A549 treated with dexamethasone at 1 μM for 4 hours (cell line): ENCODE data around the gene TMOD2. TPM values are rescaled to one million over a fixed set of nuclear protein-coding genes. Genes with fewer than 3 reads are reported as not detected.

Experiments
- total RNA-seq: library from RNA; stranded (reverse); fragments of 200-300 nt; extraction: Qiagen RNA extraction; gene quantifications from 5 replicates; pipeline ENCODE4 v1.2.3, GENCODE V29; 2022

Gene TMOD2
- total RNA-seq = 1.4 to 2.1 TPM (median 1.9 TPM) in 5 replicates

GRCh38 chr15:51750792-51751696 lies at the start of gene TMOD2:
TSS of gene TMOD2 (plus strand) at chr15:51751597. CDS start at chr15:51766442, 14,845 bp downstream.

GRCh38 chr15:51737522-51738305 lies 13.7 kb upstream of the TMOD2 start, which contains the start of gene LYSMD2:
TSS of gene LYSMD2 (minus strand) at chr15:51737655. CDS start at chr15:51737622, 33 bp downstream.

GRCh38 chr15:51829376-51830275 lies 78.2 kb downstream of the TMOD2 start, which contains the start of gene TMOD3:
TSS of gene TMOD3 (plus strand) at chr15:51829653. CDS start at chr15:51862885, 33,232 bp downstream.

Other genes starting within 250 kb of the TMOD2 start
- gene DMXL2, start 128.8 kb upstream of the TMOD2 start, total RNA-seq = 12.4 to 21.2 TPM (median 17.4 TPM) in 5 replicates
- gene SCG3, start 70.1 kb upstream of the TMOD2 start, total RNA-seq = 0.04 to 0.10 TPM (median 0.05 TPM) in 4 of 5 replicates, not detected in the other
- 18.3 to 22.4 TPM (median 19.3 TPM) in 5 replicates for gene LYSMD2, start 13.9 kb upstream of the TMOD2 start, total RNA-seq
- 55.7 to 85.4 TPM (median 71.2 TPM) in 5 replicates for gene TMOD3, start 78.1 kb downstream of the TMOD2 start, total RNA-seq
- 50.9 to 63.0 TPM (median 52.5 TPM) in 5 replicates for gene LEO1, start 220.2 kb downstream of the TMOD2 start, total RNA-seq